HepG2 (cell line): ENCODE measurements around the gene FAM110D. TPM values are rescaled to one million over a fixed set of nuclear protein-coding genes. Genes with fewer than 3 reads are reported as not detected.

Source experiments
- ATAC-seq: fragments of 200-7000 bp; cut with Tn5 transposase; 3 replicates; pipeline ENCODE4 v1.9.1; 2020; ENCODE audit warnings: mild to moderate bottlenecking, moderate library complexity
- BruUV-seq: library from RNA; stranded (reverse); fragments of 400-500 nt; replicated peaks from 2 replicates; lab custom pipeline; 2021; lab: Mats Ljungman, UMichigan
- CTCF ChIA-PET: fragments of 300-600 bp; formaldehyde crosslinking; extraction: SDS; loops from one replicate; lab custom pipeline; 2021; ENCODE audit warnings: low total read pairs, inconsistent platforms, low intra/inter-chr PET ratio; lab: Yijun Ruan, JAX
- POLR2A ChIA-PET: fragments of 350-600 bp; sonication (Branson Sonifier 250); formaldehyde crosslinking; loops from one replicate; lab custom pipeline; 2020; ENCODE audit warnings: antibody characterized with exemption, inconsistent platforms; lab: Yijun Ruan, JAX
- DNase-seq: peaks from one replicate; pipeline ENCODE4 v3.0.0-alpha.2; 2015; ENCODE audit warnings: low spot score
- FAIRE-seq: peaks from 3 replicates; lab custom pipeline; 2011; peaks lifted over from hg19 to GRCh38; lab: Jason Lieb, UNC
- H2AFZ ChIP-seq: one replicate; pipeline ENCODE4 v1.6.1; 2011; ENCODE audit warnings: low read length, inconsistent platforms
- H3K27ac ChIP-seq: fragments of 300-600 bp; 3 replicates; pipeline ENCODE4 v1.8.0; 2011; ENCODE audit warnings: mixed run types, mild to moderate bottlenecking, mixed read lengths, low read length, inconsistent platforms; ENCODE audit not compliant: insufficient read depth; ENCODE audit errors: extremely low read length
- H3K27me3 ChIP-seq, 2 experiments: fragments of 200-600 bp in 1 of 2; 2 replicates in 1 of 2; 3 replicates in 1 of 2; pipeline versions ENCODE4 v1.6.0 to v1.8.0; 2011; ENCODE audit warnings: low read length in 2 of 2, mild to moderate bottlenecking in 2 of 2, moderate library complexity in 2 of 2, inconsistent platforms in 1 of 2; ENCODE audit not compliant: insufficient read depth in 2 of 2, control insufficient read depth in 1 of 2
- H3K36me3 ChIP-seq, 2 experiments: fragments of 200-600 bp in 1 of 2; replicated peaks in 1 of 2; 2 replicates in 1 of 2; 3 replicates in 1 of 2; pipeline versions ENCODE4 v1.5.1 to v1.8.0; 2011; ENCODE audit warnings: low read length in 2 of 2, inconsistent platforms in 1 of 2; ENCODE audit not compliant: insufficient read depth in 2 of 2, control insufficient read depth in 1 of 2
- H3K4me1 ChIP-seq: 2 replicates; pipeline ENCODE4 v1.5.1; 2012; ENCODE audit warnings: low read length, inconsistent platforms; ENCODE audit not compliant: insufficient read depth
- H3K4me2 ChIP-seq: 2 replicates; pipeline ENCODE4 v1.6.0; 2011; ENCODE audit warnings: low read depth, low read length, inconsistent platforms
- H3K4me3 ChIP-seq, 3 experiments: fragments of 200-600 bp in 1 of 3; sonication (generic), shearing (Covaris generic) in 1 of 3; replicated peaks in 1 of 3; 2 replicates each; pipeline ENCODE4 v1.5.1; 2011 to 2016; ENCODE audit warnings: low read length in 3 of 3, inconsistent platforms in 2 of 3, low read depth in 2 of 3, mild to moderate bottlenecking in 2 of 3, control low read depth in 1 of 3, mixed read lengths in 1 of 3; ENCODE audit not compliant: insufficient read depth in 1 of 3
- H3K79me2 ChIP-seq: one replicate; pipeline ENCODE4 v1.6.1; 2011; ENCODE audit warnings: low read length, inconsistent platforms; ENCODE audit not compliant: insufficient read depth
- H3K9ac ChIP-seq: 2 replicates; pipeline ENCODE4 v1.6.0; 2011; ENCODE audit warnings: mild to moderate bottlenecking, low read depth, low read length, inconsistent platforms; ENCODE audit not compliant: insufficient read depth
- H3K9me3 ChIP-seq: 2 replicates; pipeline ENCODE4 v1.5.1; 2012; ENCODE audit warnings: mild to moderate bottlenecking, low read length
- H4K20me1 ChIP-seq: 2 replicates; pipeline ENCODE4 v1.6.0; 2011; ENCODE audit warnings: inconsistent platforms, mild to moderate bottlenecking, low read length, moderate library complexity; ENCODE audit not compliant: insufficient read depth
- ELF3 ChIP-seq: IDR thresholded peaks from 2 replicates; pipeline ENCODE4 v1.6.1; 2016; ENCODE audit warnings: missing genetic modification reagents, missing compliant biosample characterization
- FOXA3 ChIP-seq: IDR thresholded peaks from 2 replicates; pipeline ENCODE4 v1.6.1; 2016; ENCODE audit warnings: missing genetic modification reagents, missing compliant biosample characterization
- KLF13 ChIP-seq: sonication (generic); formaldehyde crosslinking; IDR thresholded peaks from 2 replicates; pipeline ENCODE4 v1.4.0; 2020; ENCODE audit warnings: mild to moderate bottlenecking, missing genetic modification reagents
- MBD4 ChIP-seq: IDR thresholded peaks from 2 replicates; pipeline ENCODE4 v1.6.1; 2012; ENCODE audit warnings: low read length, inconsistent platforms, borderline replicate concordance
- SETDB1 ChIP-seq: sonication (generic); formaldehyde crosslinking; IDR thresholded peaks from 2 replicates; pipeline ENCODE4 v1.5.1; 2020; ENCODE audit warnings: missing genetic modification reagents, mild to moderate bottlenecking, borderline replicate concordance
- ZNF17 ChIP-seq: sonication (generic); formaldehyde crosslinking; IDR thresholded peaks from 2 replicates; pipeline ENCODE4 v1.5.0; 2020; ENCODE audit warnings: mild to moderate bottlenecking, missing genetic modification reagents
- ZNF639 ChIP-seq: conservative IDR thresholded peaks from 2 replicates; pipeline ENCODE4 v1.6.1; 2018; ENCODE audit warnings: missing genetic modification reagents
- ZNF782 ChIP-seq: sonication (generic); formaldehyde crosslinking; IDR thresholded peaks from 2 replicates; pipeline ENCODE4 v1.4.0; 2020; ENCODE audit warnings: missing genetic modification reagents, mild to moderate bottlenecking, borderline replicate concordance
- WGBS: methylation state at CpG from one replicate; pipeline ENCODE4 v1.1.6; 2017; ENCODE audit warnings: low lambda C conversion rate; 5-methylcytosine and 5-hydroxymethylcytosine counted together
- in situ Hi-C: cut with HindIII; loops from 2 replicates; pipeline ENCODE4 v1.10.0; 2017; ENCODE audit warnings: low pct_unique_long_range_greater_than_20kb; ENCODE audit not compliant: extremely low pct_ligation_motif_present
- intact Hi-C: fragments of 100-400 bp; cut with micrococcal nuclease; formaldehyde crosslinking; loops from one replicate; pipeline ENCODE4 v1.10.0; 2022; ENCODE audit not compliant: unreplicated experiment
- polyA plus RNA-seq, 8 experiments: library from polyadenylated mRNA; depleted of rRNA in 3 of 8; stranded (reverse) in 7 of 8; unstranded in 1 of 8; fragments of >200 nt; fragmentation: Illumina TruSeq in 4 of 8; extraction: Trizol in 4 of 8; gene quantifications; 2 replicates each; pipeline versions ENCODE4 v1.2.1 to v1.2.3, GENCODE V29; 2011 to 2016; ENCODE audit warnings: low read depth in 4 of 8, missing spikeins in 1 of 8, mixed read lengths in 1 of 8; ENCODE audit not compliant: insufficient read depth in 1 of 8
- total RNA-seq, 5 experiments: library from RNA; depleted of rRNA; stranded (reverse); fragments of >200 nt; fragmentation: Illumina TruSeq; extraction: Trizol; gene quantifications; 2 replicates each; pipeline ENCODE4 v1.2.3, GENCODE V29; 2016; ENCODE audit warnings: low read depth in 1 of 5

Gene FAM110D
- total and polyA plus RNA-seq, 2 of the 13 experiments (the other 11 are each of a cell fraction or from before 2014, with no cell fraction given): not detected

GRCh38 chr1:26109229-26110164 lies 49.4 kb upstream of the FAM110D start:
- Histone ChIP-seq H3K27ac (no peak overlapping the region), H3K36me3 (peaks cover 2 to 6% of the 10 kb centered on the region in 2 experiments; a peak in 2 of 5 replicates), H3K4me1 (peaks cover 36% of the 10 kb centered on the region), H3K27me3 (no peaks in the 10 kb centered on the region; a peak in 1 of 5 replicates), H3K4me2 (peak overlapping the region; percentile 94), H3K9ac (peak overlapping the region; percentile 91; the same call in 1 of the 2 replicates), H3K4me3 (peak overlapping the region in 2 of 3 experiments; percentile 83 to 98; a peak in 2 of 6 replicates), H4K20me1 (no peaks in the 10 kb centered on the region), H3K9me3 (no peaks in the 10 kb centered on the region), H2AFZ (no peak overlapping the region), H3K79me2 (peaks cover 7% of the 10 kb centered on the region)
- ATAC-seq (no peak), DNase-seq (no peak), FAIRE-seq (no peak)
- ChIA-PET POLR2A (interaction anchor here (1.0 kb wide), 1 partner anchor 61 kb away, joined by 3 read pairs; the partner anchor contains the start of gene ZNF593), CTCF (no interaction called here)
- intact Hi-C loops (loop anchor here (5.0 kb wide), 2 partner anchors 53 to 72 kb away; no protein-coding TSS in a partner anchor), in situ Hi-C loops (loop anchor here (10.0 kb wide), 1 partner anchor 45 kb away; the partner anchor contains the start of gene FAM110D)
- TF ChIP-seq ZNF782 (no peak), FOXA3 (CRISPR knock-in tag) (no peak), SETDB1 (CRISPR knock-in tag) (no peak)
- 80% methylated on average over 5 of the region's 5 CpGs for WGBS
- BruUV-seq: no TSS peak

GRCh38 chr1:26110731-26111529 lies 47.9 kb upstream of the FAM110D start:
- H3K4me2 ChIP-seq: peak overlapping the region; percentile 94
- H3K27me3 ChIP-seq: no peaks in the 10 kb centered on the region; a peak in 1 of 5 replicates
- H3K9me3 ChIP-seq: no peaks in the 10 kb centered on the region
- peaks cover 32% of the 10 kb centered on the region for H3K4me1 ChIP-seq
- in situ Hi-C loops (no loop called here), intact Hi-C loops (loop anchor here (5.0 kb wide), 2 partner anchors 51 to 74 kb away; no protein-coding TSS in a partner anchor)
- no peaks in the 10 kb centered on the region for H4K20me1 ChIP-seq
- POLR2A ChIA-PET: interaction anchor here (1.0 to 2.3 kb wide), 2 partner anchors 59 kb away, joined by 3 to 8 read pairs; partner anchors contain the start of gene ZNF593
- peak overlapping the region; percentile 93 for H3K27ac ChIP-seq
- CTCF ChIA-PET: no interaction called here
- 3% methylated on average over 4 of the region's 85 CpGs for WGBS
- peak overlapping the region; percentile 91 for H3K9ac ChIP-seq
- peaks cover 4 to 16% of the 10 kb centered on the region in 2 experiments; a peak in 3 of 5 replicates for H3K36me3 ChIP-seq
- DNase-seq: peak; percentile 48
- no peak overlapping the region for H2AFZ ChIP-seq
- H3K4me3 ChIP-seq: peak overlapping the region; percentile 73 to 98 (median 83)
- peaks cover 7% of the 10 kb centered on the region for H3K79me2 ChIP-seq
- BruUV-seq: no TSS peak
- ATAC-seq: peak; percentile 70
- no peak for FAIRE-seq
- no peak for TF ChIP-seq KLF13 (CRISPR knock-in tag)
- no peak for TF ChIP-seq MBD4
- no peak for TF ChIP-seq ELF3 (CRISPR knock-in tag)
- 0 out of 2 replicates have a peak, but pooled peaks have one; percentile 39 for TF ChIP-seq ZNF639 (CRISPR knock-in tag)
- peak; percentile 96 for TF ChIP-seq ZNF17 (CRISPR knock-in tag)
